ENCODE results near the gene EIF2B5. TPM values are rescaled to one million over a fixed set of nuclear protein-coding genes. Genes with fewer than 3 reads are reported as not detected.
A peak's percentile ranks its signal among the peaks of the same experiment; 100 is the strongest.

The EIF2B5 gene
- total RNA-seq, 1 donor from 2014 or later: 26.1 TPM

DNA sequence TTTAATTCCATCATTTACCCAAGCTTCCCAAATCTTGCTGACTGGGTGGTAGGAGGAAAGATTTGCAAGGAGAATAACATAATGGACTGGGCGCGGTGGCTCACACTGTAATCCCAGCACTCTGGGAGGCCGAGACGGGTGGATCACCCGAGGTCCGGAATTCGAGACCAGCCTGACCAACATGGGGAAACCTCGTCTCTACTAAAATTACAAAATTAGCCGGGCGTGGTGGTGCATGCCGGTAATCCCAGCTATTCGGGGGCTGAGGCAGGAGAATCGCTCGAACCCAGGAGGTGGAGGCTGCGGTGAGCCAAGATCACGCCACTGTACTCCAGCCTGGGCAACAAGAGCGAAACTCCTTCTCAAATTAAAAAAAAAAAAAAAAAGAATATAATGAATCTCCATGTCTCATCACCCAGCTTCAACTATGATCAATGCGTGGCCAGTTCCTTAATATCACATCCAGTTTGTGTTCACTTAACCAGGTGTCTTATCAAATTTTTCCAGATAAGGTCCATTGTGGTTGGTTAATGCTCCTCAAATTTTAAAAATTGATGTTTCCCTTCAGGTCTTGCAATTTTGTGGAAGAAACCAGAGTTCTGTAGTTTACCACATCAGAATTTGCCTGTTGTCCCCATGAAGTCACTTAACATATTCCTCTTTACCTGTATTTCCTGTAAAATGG is 49.5 kb downstream of the EIF2B5 start:
- DNase-seq (ENCODE audit: low spot score): peak; percentile 59
- peak overlapping the region; percentile 95 for H3K4me3 Mint-ChIP-seq (ENCODE audit: unreplicated experiment)
- peak overlapping the region; percentile 99 for H3K27ac Mint-ChIP-seq (ENCODE audit: unreplicated experiment)
- H3K27me3 Mint-ChIP-seq (ENCODE audit: low read depth): no peaks in the 10 kb centered on the region
- peaks cover 49% of the 10 kb centered on the region for H3K36me3 Mint-ChIP-seq (ENCODE audit: low read depth)
- H3K4me1 Mint-ChIP-seq (ENCODE audit: low read depth): peaks cover 43% of the 10 kb centered on the region
- TF ChIP-seq, protein P1, sequence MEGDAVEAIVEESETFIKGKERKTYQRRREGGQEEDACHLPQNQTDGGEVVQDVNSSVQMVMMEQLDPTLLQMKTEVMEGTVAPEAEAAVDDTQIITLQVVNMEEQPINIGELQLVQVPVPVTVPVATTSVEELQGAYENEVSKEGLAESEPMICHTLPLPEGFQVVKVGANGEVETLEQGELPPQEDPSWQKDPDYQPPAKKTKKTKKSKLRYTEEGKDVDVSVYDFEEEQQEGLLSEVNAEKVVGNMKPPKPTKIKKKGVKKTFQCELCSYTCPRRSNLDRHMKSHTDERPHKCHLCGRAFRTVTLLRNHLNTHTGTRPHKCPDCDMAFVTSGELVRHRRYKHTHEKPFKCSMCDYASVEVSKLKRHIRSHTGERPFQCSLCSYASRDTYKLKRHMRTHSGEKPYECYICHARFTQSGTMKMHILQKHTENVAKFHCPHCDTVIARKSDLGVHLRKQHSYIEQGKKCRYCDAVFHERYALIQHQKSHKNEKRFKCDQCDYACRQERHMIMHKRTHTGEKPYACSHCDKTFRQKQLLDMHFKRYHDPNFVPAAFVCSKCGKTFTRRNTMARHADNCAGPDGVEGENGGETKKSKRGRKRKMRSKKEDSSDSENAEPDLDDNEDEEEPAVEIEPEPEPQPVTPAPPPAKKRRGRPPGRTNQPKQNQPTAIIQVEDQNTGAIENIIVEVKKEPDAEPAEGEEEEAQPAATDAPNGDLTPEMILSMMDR (IDR thresholded peaks at IDR 0.05): no peak
- no peaks in the 10 kb centered on the region for H3K9me3 Mint-ChIP-seq (ENCODE audit: low read depth)

- Mint-ChIP-seq H3K9me3 (ENCODE audit: low read depth) (no peaks in the 10 kb centered on the region), H3K4me3 (ENCODE audit: unreplicated experiment) (peak overlapping the region; percentile 95), H3K27me3 (ENCODE audit: low read depth) (no peaks in the 10 kb centered on the region), H3K4me1 (ENCODE audit: low read depth) (peaks cover 38% of the 10 kb centered on the region), H3K36me3 (ENCODE audit: low read depth) (peaks cover 50% of the 10 kb centered on the region), H3K27ac (ENCODE audit: unreplicated experiment) (peak overlapping the region; percentile 99)
- DNase-seq (ENCODE audit: low spot score): peak; percentile 100
- TF ChIP-seq, protein P1 (IDR thresholded peaks at IDR 0.05): no peak
Observed at GRCh38 chr3:184185461-184186183, 50.5 kb downstream of the EIF2B5 start.

GRCh38 chr3:184186184-184186901 is 51.2 kb downstream of the EIF2B5 start, which contains the start of gene ABCF3:
TSS of gene ABCF3 (plus strand) at chr3:184186199. CDS start at chr3:184186208, 9 bp downstream.
- peak within 1 kb of the TSS; percentile 99 for H3K27ac Mint-ChIP-seq (ENCODE audit: unreplicated experiment)
- no peaks in the 10 kb centered on the region for H3K27me3 Mint-ChIP-seq (ENCODE audit: low read depth)
- TF ChIP-seq, protein P1 (IDR thresholded peaks at IDR 0.05): no peak
- peak within 1 kb of the TSS; percentile 95 for H3K4me3 Mint-ChIP-seq (ENCODE audit: unreplicated experiment)
- peaks cover 38% of the 10 kb centered on the region for H3K4me1 Mint-ChIP-seq (ENCODE audit: low read depth)
- peak; percentile 87 for DNase-seq (ENCODE audit: low spot score)
- H3K9me3 Mint-ChIP-seq (ENCODE audit: low read depth): no peaks in the 10 kb centered on the region
- H3K36me3 Mint-ChIP-seq (ENCODE audit: low read depth): peaks cover 45% of the 10 kb centered on the region

DNA sequence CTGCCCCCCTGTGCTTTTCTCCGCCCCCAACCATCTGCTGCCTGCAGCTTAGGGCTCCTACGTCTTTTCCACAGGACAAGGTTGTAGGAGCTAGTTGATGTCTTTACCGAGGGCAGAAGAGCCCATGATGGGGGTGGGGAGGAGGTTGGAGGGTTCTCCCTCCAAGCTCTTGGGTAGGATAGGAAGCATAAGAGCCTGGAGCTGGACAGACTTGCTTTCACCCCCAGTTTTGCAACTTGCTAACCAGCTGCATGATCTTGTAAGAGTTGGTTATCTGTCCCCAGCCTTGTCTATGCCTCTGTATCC is 51.7 kb downstream of the EIF2B5 start:
- TF ChIP-seq, protein P1 (IDR thresholded peaks at IDR 0.05): no peak
- Mint-ChIP-seq H3K9me3 (ENCODE audit: low read depth) (no peaks in the 10 kb centered on the region), H3K4me1 (ENCODE audit: low read depth) (peaks cover 38% of the 10 kb centered on the region), H3K36me3 (ENCODE audit: low read depth) (peaks cover 42% of the 10 kb centered on the region), H3K27ac (ENCODE audit: unreplicated experiment) (peak overlapping the region; percentile 99), H3K27me3 (ENCODE audit: low read depth) (no peaks in the 10 kb centered on the region), H3K4me3 (ENCODE audit: unreplicated experiment) (peak overlapping the region; percentile 95)
- DNase-seq (ENCODE audit: low spot score): no peak

- TF ChIP-seq, protein P1 (IDR thresholded peaks at IDR 0.05): no peak
- Mint-ChIP-seq H3K4me3 (ENCODE audit: unreplicated experiment) (no peak overlapping the region), H3K4me1 (ENCODE audit: low read depth) (peaks cover 38% of the 10 kb centered on the region), H3K36me3 (ENCODE audit: low read depth) (peaks cover 43% of the 10 kb centered on the region), H3K27me3 (ENCODE audit: low read depth) (no peaks in the 10 kb centered on the region), H3K27ac (ENCODE audit: unreplicated experiment) (no peak overlapping the region), H3K9me3 (ENCODE audit: low read depth) (no peaks in the 10 kb centered on the region)
- no peak for DNase-seq (ENCODE audit: low spot score)
Observed at GRCh38 chr3:184188080-184188479, 52.9 kb downstream of the EIF2B5 start.

Measured in chondrocyte (in vitro differentiated cells).